Measurements from ENCODE around the gene IGDCC3.

IGDCC3 gene

GRCh38 chr15:65310431-65311137, 67.2 kb downstream of the IGDCC3 start:
- no peak overlapping the region for H3K4me3 ChIP-seq (ENCODE audit: low read length)
- no peak for DNase-seq (ENCODE audit: low read depth, low spot score)

GRCh38 chr15:65309882-65310418, 67.9 kb downstream of the IGDCC3 start:
- no peak for DNase-seq (ENCODE audit: low read depth, low spot score)
- no peak overlapping the region for H3K4me3 ChIP-seq (ENCODE audit: low read length)

GRCh38 chr15:65307978-65308377, 69.8 kb downstream of the IGDCC3 start:
- no peak overlapping the region for H3K4me3 ChIP-seq (ENCODE audit: low read length)
- DNase-seq (ENCODE audit: low read depth, low spot score): no peak

GRCh38 chr15:65306551-65306950, 71.3 kb downstream of the IGDCC3 start:
- no peak overlapping the region for H3K4me3 ChIP-seq (ENCODE audit: low read length)
- DNase-seq (ENCODE audit: low read depth, low spot score): no peak

- no peak overlapping the region for H3K4me3 ChIP-seq (ENCODE audit: low read length)
- DNase-seq (ENCODE audit: low read depth, low spot score): no peak
Observed at GRCh38 chr15:65305776-65306175, 72.0 kb downstream of the IGDCC3 start.

- H3K4me3 ChIP-seq (ENCODE audit: low read length): peak overlapping the region; percentile 5; the same call in 1 of the 2 replicates
- DNase-seq (ENCODE audit: low read depth, low spot score): no peak
Observed at GRCh38 chr15:65305150-65305758, 72.5 kb downstream of the IGDCC3 start.

- H3K4me3 ChIP-seq (ENCODE audit: low read length): peak within 1 kb of the TSS; percentile 46
- DNase-seq (ENCODE audit: low read depth, low spot score): peak; percentile 98
Observed at GRCh38 chr15:65304381-65305149, 73.2 kb downstream of the IGDCC3 start, which contains the start of gene RNU5B-1. Gene RNU5B-1 (plus strand): TSS chr15:65304677.

GRCh38 chr15:65303687-65304380, 74.0 kb downstream of the IGDCC3 start:
- peak; percentile 17 for DNase-seq (ENCODE audit: low read depth, low spot score)

GRCh38 chr15:65302061-65302460, 75.7 kb downstream of the IGDCC3 start:
- DNase-seq (ENCODE audit: low read depth, low spot score): no peak
- no peak overlapping the region for H3K4me3 ChIP-seq (ENCODE audit: low read length)

More at GRCh38 chr15:65303687-65304380, 74.0 kb downstream of the IGDCC3 start:
- peak overlapping the region; percentile 46 for H3K4me3 ChIP-seq (ENCODE audit: low read length)

- no peak for DNase-seq (ENCODE audit: low read depth, low spot score)
- no peak overlapping the region for H3K4me3 ChIP-seq (ENCODE audit: low read length)
Observed at GRCh38 chr15:65300924-65301441, 76.8 kb downstream of the IGDCC3 start.

- no peak overlapping the region for H3K4me3 ChIP-seq (ENCODE audit: low read length)
- DNase-seq (ENCODE audit: low read depth, low spot score): no peak
Observed at GRCh38 chr15:65298731-65299130, 79.1 kb downstream of the IGDCC3 start.

GRCh38 chr15:65292938-65293518, 84.8 kb downstream of the IGDCC3 start:
- no peak for DNase-seq (ENCODE audit: low read depth, low spot score)

GRCh38 chr15:65290228-65290627, 87.6 kb downstream of the IGDCC3 start:
- H3K4me3 ChIP-seq (ENCODE audit: low read length): no peak overlapping the region
- no peak for DNase-seq (ENCODE audit: low read depth, low spot score)

More at GRCh38 chr15:65292938-65293518, 84.8 kb downstream of the IGDCC3 start:
- H3K4me3 ChIP-seq (ENCODE audit: low read length): no peak overlapping the region

- no peak overlapping the region for H3K4me3 ChIP-seq (ENCODE audit: low read length)
- no peak for DNase-seq (ENCODE audit: low read depth, low spot score)
Observed at GRCh38 chr15:65289261-65289854, 88.4 kb downstream of the IGDCC3 start.

GRCh38 chr15:65287520-65287855, 90.3 kb downstream of the IGDCC3 start:
- DNase-seq (ENCODE audit: low read depth, low spot score): no peak
- peak overlapping the region; percentile 52 for H3K4me3 ChIP-seq (ENCODE audit: low read length)

GRCh38 chr15:65286704-65287519, 90.9 kb downstream of the IGDCC3 start, which contains the start of gene PARP16:
Gene PARP16 (minus strand): TSS chr15:65286883. CDS start chr15:65286426, 457 bp downstream.
- H3K4me3 ChIP-seq (ENCODE audit: low read length): peak within 1 kb of the TSS; percentile 83
- peak; percentile 88 for DNase-seq (ENCODE audit: low read depth, low spot score)

- DNase-seq (ENCODE audit: low read depth, low spot score): no peak
Observed at GRCh38 chr15:65286069-65286703, 91.6 kb downstream of the IGDCC3 start.

More at GRCh38 chr15:65286069-65286703, 91.6 kb downstream of the IGDCC3 start:
- peak overlapping the region; percentile 83 for H3K4me3 ChIP-seq (ENCODE audit: low read length)

All from Jurkat, Clone E6-1 (cell line).